Body of pancreas (tissue), 4 donors: Measurements from ENCODE around the gene CLSTN2. TPM values are rescaled to one million over a fixed set of nuclear protein-coding genes. Genes with fewer than 3 reads are reported as not detected.
A peak's percentile ranks its signal among the peaks of the same experiment; 100 is the strongest.

Experiments used
- ATAC-seq: fragments of 150-250 bp; one replicate; pipeline ENCODE4 v1.9.1; 2016
- DNase-seq, 4 donors: peaks; one replicate each; pipeline ENCODE4 v3.0.0-alpha.2; 2019
- H3K27ac ChIP-seq, 4 donors: fragments of 200-600 bp; sonication (generic); 1 replicate in 3 of 4; 2 replicates in 1 of 4; pipeline versions ENCODE4 v1.5.1 to v1.6.1; 2016 to 2019; ENCODE audit warnings: mild to moderate bottlenecking in 1 of 4, mixed read lengths in 1 of 4, moderate library complexity in 1 of 4
- H3K27me3 ChIP-seq, 2 donors: fragments of 200-600 bp; sonication (generic); one replicate each; pipeline ENCODE4 v1.6.0; 2016; ENCODE audit warnings: mild to moderate bottlenecking in 1 of 2
- H3K36me3 ChIP-seq, 2 donors: fragments of 200-600 bp; sonication (generic); replicated peaks in 1 of 2; 2 replicates each; pipeline ENCODE4 v1.5.1; 2016; ENCODE audit warnings: low read depth in 2 of 2; ENCODE audit not compliant: insufficient read depth in 1 of 2
- H3K4me1 ChIP-seq: fragments of 200-600 bp; sonication (generic); one replicate; pipeline ENCODE4 v1.6.0; 2016
- H3K4me3 ChIP-seq, 2 donors: fragments of 200-600 bp; sonication (generic); 1 replicate in 1 of 2; 2 replicates in 1 of 2; pipeline ENCODE4 v1.5.1; 2016 to 2019
- H3K9me3 ChIP-seq, 3 donors: fragments of 200-600 bp; sonication (generic); 1 replicate in 2 of 3; 2 replicates in 1 of 3; pipeline ENCODE4 v1.5.1; 2016
- POLR2A ChIP-seq, 3 donors: fragments of 450-650 bp; IDR thresholded peaks; one replicate each; pipeline ENCODE4 v1.6.1; 2016; ENCODE audit warnings: antibody characterized with exemption in 3 of 3, mild to moderate bottlenecking in 2 of 3
- WGBS, 2 donors: methylation state at CpG; one replicate each; pipeline ENCODE4 v1.1.5; 2017; 5-methylcytosine and 5-hydroxymethylcytosine counted together
- intact Hi-C: fragments of 100-400 bp; cut with DNase I; formaldehyde crosslinking; loops from one replicate; pipeline ENCODE4 v1.15.1; 2023
- total RNA-seq, 2 donors: library from RNA; depleted of rRNA; stranded (reverse); fragments of >200 nt; gene quantifications; one replicate each; pipeline ENCODE4 v1.1.0, GENCODE V29; 2016
- TF ChIP-seq, protein P1 (sequence below), 7 experiments: fragments of 450-650 bp in 4 of 7; fragments of 200-600 bp in 3 of 7; sonication (generic) in 3 of 7; IDR thresholded peaks; one replicate each; pipeline ENCODE4 v1.5.1; 2016 to 2019; ENCODE audit warnings: antibody characterized with exemption in 7 of 7

Gene CLSTN2
- total RNA-seq, 2 donors from 2014 or later: 14.5 to 14.8 TPM

DNA sequence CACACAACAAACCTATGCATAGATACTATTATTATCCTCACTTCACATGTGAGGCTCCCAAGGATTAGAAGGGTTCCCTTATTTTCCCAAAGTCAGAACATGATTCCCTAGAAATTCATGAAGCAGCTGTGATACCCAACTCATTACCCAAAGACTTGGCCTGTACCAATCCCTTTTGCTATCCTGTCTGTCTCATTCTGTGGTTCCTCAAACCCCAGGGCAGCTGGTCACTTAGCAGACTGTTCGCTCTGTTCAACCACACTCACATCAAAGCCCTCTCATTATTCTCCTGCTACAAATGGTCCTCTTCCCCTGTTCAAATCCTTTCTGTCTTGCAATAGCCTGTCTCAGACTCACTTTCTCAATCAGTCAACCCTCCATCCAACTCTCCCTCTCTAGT lies 588.6 kb downstream of the CLSTN2 start:
- ATAC-seq: no peak
- DNase-seq: no peak
- 91 to 93% methylated on average over 1 of the region's 1 CpG for WGBS, 2 donors
- Histone ChIP-seq H3K36me3 (no peaks in the 10 kb centered on the region), H3K27me3 (no peaks in the 10 kb centered on the region), H3K27ac (peak overlapping the region in 2 of 4 donors; percentile 41 to 42), H3K4me3 (no peak overlapping the region), H3K9me3 (no peaks in the 10 kb centered on the region), H3K4me1 (peaks cover 17% of the 10 kb centered on the region)
- intact Hi-C loops: no loop called here
- TF ChIP-seq, protein P1, sequence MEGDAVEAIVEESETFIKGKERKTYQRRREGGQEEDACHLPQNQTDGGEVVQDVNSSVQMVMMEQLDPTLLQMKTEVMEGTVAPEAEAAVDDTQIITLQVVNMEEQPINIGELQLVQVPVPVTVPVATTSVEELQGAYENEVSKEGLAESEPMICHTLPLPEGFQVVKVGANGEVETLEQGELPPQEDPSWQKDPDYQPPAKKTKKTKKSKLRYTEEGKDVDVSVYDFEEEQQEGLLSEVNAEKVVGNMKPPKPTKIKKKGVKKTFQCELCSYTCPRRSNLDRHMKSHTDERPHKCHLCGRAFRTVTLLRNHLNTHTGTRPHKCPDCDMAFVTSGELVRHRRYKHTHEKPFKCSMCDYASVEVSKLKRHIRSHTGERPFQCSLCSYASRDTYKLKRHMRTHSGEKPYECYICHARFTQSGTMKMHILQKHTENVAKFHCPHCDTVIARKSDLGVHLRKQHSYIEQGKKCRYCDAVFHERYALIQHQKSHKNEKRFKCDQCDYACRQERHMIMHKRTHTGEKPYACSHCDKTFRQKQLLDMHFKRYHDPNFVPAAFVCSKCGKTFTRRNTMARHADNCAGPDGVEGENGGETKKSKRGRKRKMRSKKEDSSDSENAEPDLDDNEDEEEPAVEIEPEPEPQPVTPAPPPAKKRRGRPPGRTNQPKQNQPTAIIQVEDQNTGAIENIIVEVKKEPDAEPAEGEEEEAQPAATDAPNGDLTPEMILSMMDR (IDR thresholded peaks at IDR 0.05): no peak
- no peak for TF ChIP-seq POLR2A (IDR thresholded peaks at IDR 0.05)

DNA sequence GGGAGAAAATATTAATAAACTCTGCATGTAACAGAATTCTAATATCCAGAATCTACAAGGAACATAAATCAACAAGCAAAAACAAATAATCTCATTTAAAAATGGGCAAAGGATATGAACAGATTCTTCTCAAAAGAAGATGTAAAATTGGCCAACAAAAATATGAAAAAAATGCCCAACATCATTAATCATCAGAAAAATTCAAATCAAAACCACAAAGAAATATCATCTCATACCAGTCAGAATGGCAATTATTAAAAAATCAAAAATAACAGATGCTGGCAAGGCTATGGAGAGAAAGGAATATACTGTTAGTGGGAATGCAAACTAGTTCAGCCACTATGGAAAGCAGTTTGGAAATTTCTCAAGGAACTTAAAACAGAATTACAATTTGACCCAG lies 592.2 kb downstream of the CLSTN2 start:
- Histone ChIP-seq H3K9me3 (no peaks in the 10 kb centered on the region), H3K27me3 (no peaks in the 10 kb centered on the region), H3K27ac (no peak overlapping the region), H3K4me3 (no peak overlapping the region), H3K4me1 (peaks cover 14% of the 10 kb centered on the region), H3K36me3 (no peaks in the 10 kb centered on the region)
- DNase-seq: no peak
- intact Hi-C loops: no loop called here
- no peak for TF ChIP-seq POLR2A (IDR thresholded peaks at IDR 0.05)
- TF ChIP-seq, protein P1 (IDR thresholded peaks at IDR 0.05): no peak
- ATAC-seq: no peak

DNA sequence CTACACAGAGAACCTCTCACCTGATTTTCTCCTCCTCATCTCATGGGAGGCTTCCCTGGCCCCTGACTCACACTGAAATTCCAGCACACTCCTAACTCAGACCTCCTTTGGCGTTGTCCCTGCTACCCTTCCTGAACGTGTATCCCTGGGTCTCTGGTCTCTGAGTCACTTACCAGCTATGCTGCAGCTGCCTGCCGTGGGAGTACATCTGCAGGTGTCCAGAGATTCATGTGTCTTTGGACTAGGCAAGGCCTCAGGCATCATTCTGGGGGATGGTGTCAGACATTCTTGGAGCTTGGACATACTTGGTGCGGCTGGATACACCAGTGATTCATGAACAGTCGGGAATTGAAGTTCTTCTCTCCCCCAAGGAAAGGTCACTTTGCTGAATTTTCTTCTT lies 594.1 kb downstream of the CLSTN2 start:
- WGBS, 2 donors: 65 to 84% methylated on average over 3 to 5 of the region's 5 CpGs
- Histone ChIP-seq H3K27ac (no peak overlapping the region), H3K36me3 (no peaks in the 10 kb centered on the region), H3K27me3 (no peaks in the 10 kb centered on the region), H3K4me1 (peaks cover 4% of the 10 kb centered on the region), H3K4me3 (no peak overlapping the region), H3K9me3 (no peaks in the 10 kb centered on the region)
- ATAC-seq (peak; percentile 24), DNase-seq (no peak)
- intact Hi-C loops: no loop called here
- TF ChIP-seq, protein P1 (IDR thresholded peaks at IDR 0.05): no peak
- no peak for TF ChIP-seq POLR2A (IDR thresholded peaks at IDR 0.05)

DNA sequence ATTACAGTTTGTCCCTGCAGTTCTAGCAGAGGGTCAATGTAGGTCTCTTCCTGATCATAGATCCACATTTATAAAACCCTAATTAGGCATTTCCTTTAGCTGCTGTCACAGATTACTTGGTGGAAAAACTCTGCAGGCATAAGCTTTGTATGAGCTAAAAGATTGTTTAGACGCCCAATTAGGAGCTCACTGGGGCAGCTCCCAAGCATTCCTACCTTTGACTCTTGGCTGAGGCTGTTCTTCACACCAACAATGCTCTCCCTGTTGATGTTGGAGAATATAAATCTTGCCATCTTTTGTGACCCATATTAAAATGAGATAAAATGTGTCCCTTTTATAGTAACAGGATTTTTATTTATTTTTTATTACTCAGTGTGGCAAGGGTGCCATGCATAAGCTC lies 594.6 kb downstream of the CLSTN2 start:
- no peak for TF ChIP-seq POLR2A (IDR thresholded peaks at IDR 0.05)
- TF ChIP-seq, protein P1 (IDR thresholded peaks at IDR 0.05): no peak
- intact Hi-C loops: no loop called here
- DNase-seq (no peak), ATAC-seq (no peak)
- H3K27ac ChIP-seq: no peak overlapping the region
- no peaks in the 10 kb centered on the region for H3K9me3 ChIP-seq
- 50% methylated on average over 1 of the region's 1 CpG for WGBS, 2 donors
- H3K27me3 ChIP-seq: no peaks in the 10 kb centered on the region
- H3K4me1 ChIP-seq: peaks cover 4% of the 10 kb centered on the region
- H3K36me3 ChIP-seq: no peaks in the 10 kb centered on the region
- no peak overlapping the region for H3K4me3 ChIP-seq

DNA sequence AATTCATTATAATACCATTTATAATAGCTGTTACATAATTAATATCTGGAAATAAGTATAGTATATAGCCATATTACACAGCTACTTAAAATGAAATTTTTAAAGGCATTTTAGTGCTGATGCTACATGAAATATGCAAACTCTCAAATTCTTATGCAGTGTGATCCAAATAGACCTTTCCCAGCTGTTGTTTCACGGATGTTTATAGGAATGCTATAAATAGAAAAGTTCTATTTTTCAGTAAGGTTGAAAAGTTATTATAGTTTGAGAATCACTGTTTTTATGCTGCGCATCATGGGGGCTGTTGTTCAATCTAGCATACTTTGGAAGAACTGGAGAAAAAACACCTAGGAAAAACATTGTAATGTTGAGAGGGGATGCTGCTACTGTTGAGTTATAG lies 595.1 kb downstream of the CLSTN2 start:
- DNase-seq: no peak
- H3K4me3 ChIP-seq: no peak overlapping the region
- ATAC-seq: no peak
- TF ChIP-seq, protein P1 (IDR thresholded peaks at IDR 0.05): no peak
- TF ChIP-seq POLR2A (IDR thresholded peaks at IDR 0.05): no peak
- H3K27ac ChIP-seq: no peak overlapping the region
- WGBS, 2 donors: 75 to 79% methylated on average over 2 of the region's 2 CpGs
- no peaks in the 10 kb centered on the region for H3K9me3 ChIP-seq
- H3K4me1 ChIP-seq: peaks cover 4% of the 10 kb centered on the region
- H3K36me3 ChIP-seq: no peaks in the 10 kb centered on the region
- intact Hi-C loops: no loop called here
- H3K27me3 ChIP-seq: no peaks in the 10 kb centered on the region
